CD14-positive monocyte (primary cell): ENCODE measurements around the gene CA10. TPM values are rescaled to one million over a fixed set of nuclear protein-coding genes. Genes with fewer than 3 reads are reported as not detected.

Experiments
- DNase-seq, 3 donors: peaks; one replicate each; pipeline ENCODE4 v3.0.0-alpha.2; 2011 to 2022
- H2AFZ ChIP-seq: 2 replicates; pipeline ENCODE4 v1.6.0; 2012; ENCODE audit warnings: mild to moderate bottlenecking, low read depth, low read length, inconsistent platforms; ENCODE audit not compliant: insufficient read depth, poor library complexity, severe bottlenecking
- H3K27ac ChIP-seq, 2 donors: 1 replicate in 1 of 2; 2 replicates in 1 of 2; pipeline ENCODE4 v1.5.1; 2012 to 2013; ENCODE audit warnings: low read length in 2 of 2, control low read depth in 1 of 2, inconsistent platforms in 1 of 2, low read depth in 1 of 2, mild to moderate bottlenecking in 1 of 2
- H3K27me3 ChIP-seq, 2 donors: one replicate each; pipeline versions ENCODE4 v1.6.0 to v1.6.1; 2011 to 2013; ENCODE audit warnings: low read length in 2 of 2; ENCODE audit not compliant: control insufficient read depth in 2 of 2, insufficient read depth in 2 of 2
- H3K36me3 ChIP-seq, 2 donors: replicated peaks in 1 of 2; 1 replicate in 1 of 2; 2 replicates in 1 of 2; pipeline versions ENCODE4 v1.5.1 to v1.6.1; 2012 to 2013; ENCODE audit warnings: low read length in 2 of 2, control low read depth in 1 of 2, inconsistent platforms in 1 of 2, mild to moderate bottlenecking in 1 of 2; ENCODE audit not compliant: insufficient read depth in 2 of 2, control insufficient read depth in 1 of 2
- H3K4me1 ChIP-seq, 2 donors: 1 replicate in 1 of 2; 2 replicates in 1 of 2; pipeline versions ENCODE4 v1.5.1 to v1.6.1; 2012 to 2013; ENCODE audit warnings: low read length in 2 of 2, control low read depth in 1 of 2, inconsistent platforms in 1 of 2, mild to moderate bottlenecking in 1 of 2, moderate library complexity in 1 of 2; ENCODE audit not compliant: insufficient read depth in 2 of 2, control insufficient read depth in 1 of 2
- H3K4me2 ChIP-seq: replicated peaks from 2 replicates; pipeline ENCODE3; 2012; ENCODE audit warnings: low read length, moderate library complexity, mild to moderate bottlenecking; ENCODE audit not compliant: poor library complexity, severe bottlenecking; ENCODE audit errors: extremely low read depth
- H3K4me3 ChIP-seq, 3 experiments: fragments of 200-600 bp in 1 of 3; sonication (generic) in 1 of 3; replicated peaks in 1 of 3; 1 replicate in 2 of 3; 2 replicates in 1 of 3; pipeline ENCODE4 v1.5.1; 2011 to 2013; ENCODE audit warnings: low read length in 3 of 3, mild to moderate bottlenecking in 3 of 3, control low read depth in 2 of 3, low read depth in 2 of 3, inconsistent platforms in 1 of 3, moderate library complexity in 1 of 3
- H3K79me2 ChIP-seq: 2 replicates; pipeline ENCODE4 v1.6.0; 2012; ENCODE audit warnings: mild to moderate bottlenecking, control low read depth, inconsistent platforms, low read length, moderate library complexity; ENCODE audit not compliant: insufficient read depth
- H3K9ac ChIP-seq: 2 replicates; pipeline ENCODE4 v1.6.0; 2017; ENCODE audit warnings: low read length, mild to moderate bottlenecking; ENCODE audit not compliant: insufficient read depth, poor library complexity, severe bottlenecking
- H3K9me3 ChIP-seq, 2 donors: replicated peaks in 1 of 2; 1 replicate in 1 of 2; 2 replicates in 1 of 2; pipeline versions ENCODE4 v1.5.1 to v1.6.1; 2012 to 2013; ENCODE audit warnings: low read length in 2 of 2, control low read depth in 1 of 2; ENCODE audit not compliant: control insufficient read depth in 1 of 2, insufficient read depth in 1 of 2
- H4K20me1 ChIP-seq: 2 replicates; pipeline ENCODE4 v1.6.0; 2012; ENCODE audit warnings: mild to moderate bottlenecking, low read length, control low read depth, moderate library complexity; ENCODE audit not compliant: insufficient read depth
- H3K27ac Mint-ChIP-seq, 7 donors: one replicate each; pipeline ENCODE4 v1.8.0; 2020; ENCODE audit warnings: mild to moderate bottlenecking in 7 of 7, mixed read lengths in 7 of 7, moderate library complexity in 6 of 7, inconsistent platforms in 2 of 7
- H3K27me3 Mint-ChIP-seq, 3 donors: one replicate each; pipeline ENCODE4 v1.8.0; 2021 to 2022; ENCODE audit warnings: low read depth in 3 of 3, mild to moderate bottlenecking in 3 of 3, mixed read lengths in 3 of 3, moderate library complexity in 3 of 3, inconsistent platforms in 1 of 3
- H3K36me3 Mint-ChIP-seq, 2 donors: one replicate each; pipeline ENCODE4 v1.8.0; 2020; ENCODE audit warnings: mixed read lengths in 2 of 2, inconsistent platforms in 1 of 2, mild to moderate bottlenecking in 1 of 2
- H3K4me1 Mint-ChIP-seq: one replicate; pipeline ENCODE4 v1.8.0; 2020; ENCODE audit warnings: mild to moderate bottlenecking, mixed read lengths
- H3K4me3 Mint-ChIP-seq, 2 donors: one replicate each; pipeline ENCODE4 v1.8.0; 2020; ENCODE audit warnings: mild to moderate bottlenecking in 2 of 2, mixed read lengths in 2 of 2, moderate library complexity in 1 of 2
- H3K9me3 Mint-ChIP-seq, 7 donors: one replicate each; pipeline ENCODE4 v1.8.0; 2020 to 2022; ENCODE audit warnings: mixed read lengths in 7 of 7, mild to moderate bottlenecking in 6 of 7, moderate library complexity in 6 of 7, inconsistent platforms in 2 of 7
- WGBS: methylation state at CpG from one replicate; pipeline ENCODE4 v1.1.5; 2013; ENCODE audit warnings: missing lambda C conversion rate; ENCODE audit not compliant: insufficient coverage; 5-methylcytosine and 5-hydroxymethylcytosine counted together
- intact Hi-C, 2 donors: fragments of 100-400 bp; cut with micrococcal nuclease; formaldehyde crosslinking; loops; one replicate each; pipeline versions ENCODE4 v1.15.0 to v1.15.1; 2023
- polyA plus RNA-seq, 3 donors: library from polyadenylated mRNA; depleted of rRNA in 1 of 3; unstranded in 2 of 3; stranded (reverse) in 1 of 3; fragments of 300-500 nt in 2 of 3; fragments of >200 nt in 1 of 3; fragmentation: Illumina TruSeq in 2 of 3; gene quantifications; 1 replicate in 2 of 3; 2 replicates in 1 of 3; pipeline ENCODE4 v1.2.3, GENCODE V29; 2012 to 2021
- TF ChIP-seq, protein P1 (sequence below): fragments of 200-600 bp; IDR thresholded peaks from one replicate; pipeline ENCODE4 v1.8.0; 2022; ENCODE audit warnings: antibody characterized with exemption, mild to moderate bottlenecking

The CA10 gene
- polyA plus RNA-seq, 3 donors, result not detected

DNA sequence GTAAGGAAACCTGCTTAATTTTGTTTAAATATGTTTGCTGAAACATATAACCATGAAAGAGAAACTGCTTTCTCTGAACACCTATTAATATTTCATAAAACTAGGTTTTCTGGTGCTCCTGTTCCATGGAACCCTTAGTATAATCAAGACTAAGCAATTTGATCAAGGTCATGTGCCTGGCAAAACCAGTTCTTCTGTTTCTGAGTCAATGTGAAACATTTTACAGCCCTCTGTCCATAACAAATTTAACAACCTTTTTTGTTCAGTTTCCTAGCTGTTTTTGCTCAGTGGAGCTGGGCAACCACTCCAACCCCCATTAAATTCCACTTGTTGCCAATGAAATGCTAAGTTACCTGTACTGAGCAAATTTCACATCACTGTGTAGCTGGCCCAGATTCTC is 344.0 kb downstream of the CA10 start:
- Histone ChIP-seq H3K9ac (no peak overlapping the region), H4K20me1 (no peaks in the 10 kb centered on the region), H3K4me2 (no peak overlapping the region), H3K27me3 (no peaks in the 10 kb centered on the region), H3K36me3 (no peaks in the 10 kb centered on the region), H2AFZ (no peak overlapping the region), H3K79me2 (no peaks in the 10 kb centered on the region), H3K27ac (no peak overlapping the region), H3K4me3 (no peak overlapping the region), H3K9me3 (peaks cover 0 to 3% of the 10 kb centered on the region in 2 donors), H3K4me1 (no peaks in the 10 kb centered on the region)
- no peaks in the 10 kb centered on the region for H3K36me3 Mint-ChIP-seq
- no peak overlapping the region for H3K4me3 Mint-ChIP-seq
- H3K27ac Mint-ChIP-seq, result no peak overlapping the region
- TF ChIP-seq, protein P1, sequence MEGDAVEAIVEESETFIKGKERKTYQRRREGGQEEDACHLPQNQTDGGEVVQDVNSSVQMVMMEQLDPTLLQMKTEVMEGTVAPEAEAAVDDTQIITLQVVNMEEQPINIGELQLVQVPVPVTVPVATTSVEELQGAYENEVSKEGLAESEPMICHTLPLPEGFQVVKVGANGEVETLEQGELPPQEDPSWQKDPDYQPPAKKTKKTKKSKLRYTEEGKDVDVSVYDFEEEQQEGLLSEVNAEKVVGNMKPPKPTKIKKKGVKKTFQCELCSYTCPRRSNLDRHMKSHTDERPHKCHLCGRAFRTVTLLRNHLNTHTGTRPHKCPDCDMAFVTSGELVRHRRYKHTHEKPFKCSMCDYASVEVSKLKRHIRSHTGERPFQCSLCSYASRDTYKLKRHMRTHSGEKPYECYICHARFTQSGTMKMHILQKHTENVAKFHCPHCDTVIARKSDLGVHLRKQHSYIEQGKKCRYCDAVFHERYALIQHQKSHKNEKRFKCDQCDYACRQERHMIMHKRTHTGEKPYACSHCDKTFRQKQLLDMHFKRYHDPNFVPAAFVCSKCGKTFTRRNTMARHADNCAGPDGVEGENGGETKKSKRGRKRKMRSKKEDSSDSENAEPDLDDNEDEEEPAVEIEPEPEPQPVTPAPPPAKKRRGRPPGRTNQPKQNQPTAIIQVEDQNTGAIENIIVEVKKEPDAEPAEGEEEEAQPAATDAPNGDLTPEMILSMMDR, result no peak
- no peak for DNase-seq
- peaks cover 0 to 2% (median 0%) of the 10 kb centered on the region in 7 donors for H3K9me3 Mint-ChIP-seq
- no peaks in the 10 kb centered on the region for H3K4me1 Mint-ChIP-seq
- peaks cover 0 to 3% (median 1%) of the 10 kb centered on the region in 3 donors for H3K27me3 Mint-ChIP-seq
- intact Hi-C loops, result no loop called here

DNA sequence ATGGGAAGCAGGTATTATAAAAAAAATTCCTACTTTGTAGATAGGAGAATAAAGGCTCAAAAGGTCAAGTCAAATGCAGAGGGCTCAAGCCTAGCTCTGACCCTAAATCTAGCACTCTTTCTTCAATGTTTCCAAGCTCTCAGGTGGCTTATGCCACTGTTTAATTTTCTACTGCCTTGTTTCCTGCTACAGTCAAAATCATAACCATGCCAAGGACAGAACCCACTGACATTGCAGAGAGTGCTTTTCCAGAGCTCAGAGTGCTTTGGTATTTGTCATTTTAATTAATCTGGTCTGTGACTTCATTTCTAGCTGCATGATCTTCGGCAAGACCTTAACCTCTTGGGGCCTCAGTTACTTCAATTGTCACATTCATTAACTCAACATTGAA is 344.7 kb downstream of the CA10 start:
- no peak overlapping the region for H3K4me2 ChIP-seq
- intact Hi-C loops, result no loop called here
- H3K36me3 Mint-ChIP-seq, result no peaks in the 10 kb centered on the region

More for the DNA sequence above, 344.7 kb downstream of the CA10 start:
- TF ChIP-seq, protein P1, result no peak
- Mint-ChIP-seq H3K4me1 (no peaks in the 10 kb centered on the region), H3K9me3 (peaks cover 0 to 2% (median 0%) of the 10 kb centered on the region in 7 donors), H3K4me3 (no peak overlapping the region), H3K27ac (no peak overlapping the region), H3K27me3 (peaks cover 0 to 3% (median 1%) of the 10 kb centered on the region in 3 donors)
- Histone ChIP-seq H3K79me2 (no peaks in the 10 kb centered on the region), H3K4me3 (no peak overlapping the region), H3K9me3 (peaks cover 0 to 3% of the 10 kb centered on the region in 2 donors), H2AFZ (no peak overlapping the region), H4K20me1 (no peaks in the 10 kb centered on the region), H3K27me3 (no peaks in the 10 kb centered on the region), H3K27ac (no peak overlapping the region), H3K9ac (no peak overlapping the region), H3K4me1 (no peaks in the 10 kb centered on the region), H3K36me3 (no peaks in the 10 kb centered on the region)
- DNase-seq, result no peak
- WGBS, result no CpG with 5 or more reads among the region's 1 CpG
